K562 (cell line): Measurements from ENCODE around the gene CLTC. TPM values are rescaled to one million over a fixed set of nuclear protein-coding genes. Genes with fewer than 3 reads are reported as not detected.

ENCODE experiments used
- EZH2 ChIP-seq: IDR thresholded peaks from 2 replicates; pipeline ENCODE4 v1.6.1; 2012; ENCODE audit warnings: low read depth, mild to moderate bottlenecking, inconsistent platforms, low read length, borderline replicate concordance
- HNRNPLL ChIP-seq: fragments of 200-400 bp; formaldehyde crosslinking; IDR thresholded peaks from 2 replicates; pipeline ENCODE4 v1.6.1; 2017; ENCODE audit warnings: low read length, low read depth, mild to moderate bottlenecking; ENCODE audit not compliant: poor library complexity, severe bottlenecking
- MNT ChIP-seq, 2 experiments: fragments of 450-650 bp; conservative IDR thresholded peaks; 2 replicates each; pipeline ENCODE4 v1.6.1; 2017; ENCODE audit warnings: mild to moderate bottlenecking in 2 of 2, moderate library complexity in 2 of 2
- NCOR1 ChIP-seq: fragments of 450-650 bp; IDR thresholded peaks from 2 replicates; pipeline ENCODE4 v1.6.1; 2016; ENCODE audit warnings: mild to moderate bottlenecking, moderate library complexity
- NR2F6 ChIP-seq: fragments of 450-650 bp; formaldehyde crosslinking; IDR thresholded peaks from 2 replicates; pipeline ENCODE4 v1.4.0; 2020; ENCODE audit warnings: mild to moderate bottlenecking
- PREB ChIP-seq: sonication (generic); formaldehyde crosslinking; IDR thresholded peaks from 2 replicates; pipeline ENCODE4 v1.8.1; 2023; ENCODE audit warnings: mild to moderate bottlenecking, missing genetic modification reagents
- RAD21 ChIP-seq, 2 experiments: fragments of 250-450 bp in 1 of 2; fragments of 450-650 bp in 1 of 2; sonication (Bioruptor Pico) in 1 of 2; formaldehyde crosslinking in 1 of 2; IDR thresholded peaks in 1 of 2; conservative IDR thresholded peaks in 1 of 2; 2 replicates each; pipeline versions ENCODE4 v1.4.0 to v1.8.0; 2020 to 2022; ENCODE audit warnings: mild to moderate bottlenecking in 2 of 2, moderate library complexity in 1 of 2
- REST ChIP-seq, 2 experiments: fragments of 450-650 bp; formaldehyde crosslinking in 1 of 2; IDR thresholded peaks; 2 replicates each; pipeline versions ENCODE4 v1.4.0 to v1.6.1; 2014 to 2020; ENCODE audit warnings: mild to moderate bottlenecking in 2 of 2, borderline replicate concordance in 1 of 2, low read depth in 1 of 2
- SMAD1 ChIP-seq: fragments of 150-350 bp; IDR thresholded peaks from 2 replicates; pipeline ENCODE4 v1.6.1; 2014; ENCODE audit warnings: low read length, low read depth; ENCODE audit not compliant: partially characterized antibody
- SRSF3 ChIP-seq: fragments of 200-400 bp; formaldehyde crosslinking; IDR thresholded peaks from 2 replicates; pipeline ENCODE4 v1.6.1; 2016; ENCODE audit warnings: mild to moderate bottlenecking, low read length, moderate library complexity; ENCODE audit not compliant: insufficient read depth
- XRCC3 ChIP-seq: fragments of 450-650 bp; IDR thresholded peaks from 2 replicates; pipeline ENCODE4 v1.6.1; 2017; ENCODE audit warnings: mild to moderate bottlenecking, moderate library complexity
- ZNF263 ChIP-seq: sonication (generic); formaldehyde crosslinking; IDR thresholded peaks from 2 replicates; pipeline ENCODE4 v1.8.0; 2022; ENCODE audit warnings: mild to moderate bottlenecking, missing genetic modification reagents, borderline replicate concordance
- polyA plus RNA-seq, 8 experiments: library from polyadenylated mRNA; depleted of rRNA in 4 of 8; stranded (reverse) in 5 of 8; unstranded in 3 of 8; fragments of >200 nt; fragmentation: Nextera tagmentation in 2 of 8; fragmentation: Illumina TruSeq in 1 of 8; extraction: Ambion mirVana in 2 of 8; extraction: Trizol in 1 of 8; gene quantifications; 2 replicates each; pipeline versions ENCODE4 v1.2.1 to v1.2.3, GENCODE V29; 2011 to 2014; ENCODE audit warnings: inconsistent platforms in 1 of 8, missing spikeins in 1 of 8
- total RNA-seq, 7 experiments: library from RNA; depleted of rRNA in 6 of 7; stranded (reverse); fragments of >200 nt in 6 of 7; fragmentation: Illumina TruSeq in 2 of 7; extraction: Trizol in 2 of 7; gene quantifications; 2 replicates each; pipeline versions ENCODE4 v1.2.1 to v1.2.3, GENCODE V29; 2011 to 2021; ENCODE audit warnings: low replicate concordance in 1 of 7

CLTC gene
- total and polyA plus RNA-seq, 9 of the 15 experiments (the other 6 are each of a cell fraction or from before 2014, with no cell fraction given): 115 to 267 (median 174) TPM

- TF ChIP-seq EZH2: no peak
- TF ChIP-seq XRCC3: no peak
- TF ChIP-seq REST (IDR thresholded peaks at IDR 0.05; ENCODE audit: borderline replicate concordance): peak; percentile 5; the same call in 1 of the 2 replicates
- no peak for TF ChIP-seq REST (CRISPR knock-in tag; IDR thresholded peaks at IDR 0.05; ENCODE audit: low read depth)
- no peak for TF ChIP-seq SRSF3
- TF ChIP-seq SMAD1: peak; percentile 86
- no peak for TF ChIP-seq ZNF263 (CRISPR knock-in tag)
- 0 out of 4 replicates have a peak, but pooled peaks of 1 of the 2 experiments have one; percentile 11 for TF ChIP-seq RAD21 (CRISPR knock-in tag; conservative IDR thresholded peaks at IDR 0.05 in 1 of 2, IDR thresholded peaks at IDR 0.05 in 1 of 2)
- no peak for TF ChIP-seq PREB (CRISPR knock-in tag)
- no peak for TF ChIP-seq HNRNPLL
- TF ChIP-seq NCOR1: no peak
- TF ChIP-seq NR2F6: no peak
- TF ChIP-seq MNT (conservative IDR thresholded peaks at IDR 0.05): peak in 1 of 2 experiments; percentile 41; a peak in 1 of 4 replicates
Observed at GRCh38 chr17:59620518-59621259, 994 bp downstream of the CLTC start (continued).
